DMS 273 (cell line): Measurements from ENCODE around the gene SMIM10L1.

Source experiments
- DNase-seq: peaks from one replicate; lab custom pipeline; 2025; ENCODE audit not compliant: unreplicated experiment; lab: John Stamatoyannopoulos, UW

The SMIM10L1 gene

GRCh38 chr12:11183011-11183410 lies 12.0 kb downstream of the SMIM10L1 start:
- no peak for DNase-seq

GRCh38 chr12:11186837-11187236 lies 15.8 kb downstream of the SMIM10L1 start, which contains the start of gene TAS2R42:
TAS2R42 (minus strand) TSS chr12:11186937; CDS start chr12:11186937, 0 bp downstream.
- no peak for DNase-seq

GRCh38 chr12:11202811-11203210 lies 31.8 kb downstream of the SMIM10L1 start:
- DNase-seq, result no peak

- no peak for DNase-seq
Observed at GRCh38 chr12:11204173-11204572, 33.2 kb downstream of the SMIM10L1 start.

- no peak for DNase-seq
Observed at GRCh38 chr12:11209113-11209512, 38.1 kb downstream of the SMIM10L1 start.
